HEK293 (cell line): ENCODE results near the gene JAM3.

Source experiments
- ATF2 ChIP-seq: fragments of 450-650 bp; formaldehyde crosslinking; IDR thresholded peaks from 2 replicates; pipeline ENCODE4 v1.5.1; 2016; ENCODE audit warnings: missing biosample characterization, missing genetic modification characterization, low read depth
- CTCF ChIP-seq: fragments of 450-650 bp; formaldehyde crosslinking; IDR thresholded peaks from 2 replicates; pipeline ENCODE4 v1.5.1; 2016; ENCODE audit warnings: missing biosample characterization, missing genetic modification characterization
- KLF8 ChIP-seq: fragments of 450-650 bp; formaldehyde crosslinking; IDR thresholded peaks from 2 replicates; pipeline ENCODE4 v1.5.1; 2016; ENCODE audit warnings: missing biosample characterization, missing genetic modification characterization
- PBX3 ChIP-seq: sonication (generic); formaldehyde crosslinking; IDR thresholded peaks from 2 replicates; pipeline ENCODE4 v1.8.1; 2022; ENCODE audit warnings: mild to moderate bottlenecking, moderate library complexity, missing genetic modification reagents
- SETDB1 ChIP-seq: IDR thresholded peaks from one replicate; pipeline ENCODE4 v1.6.1; 2017; ENCODE audit warnings: mild to moderate bottlenecking, low read length, moderate library complexity, mixed read lengths; ENCODE audit not compliant: insufficient read length
- TCF7L2 ChIP-seq: IDR thresholded peaks from 2 replicates; pipeline ENCODE4 v1.6.1; 2011; ENCODE audit warnings: low read depth, mild to moderate bottlenecking, inconsistent platforms, low read length, moderate library complexity, borderline replicate concordance
- TSHZ1 ChIP-seq: fragments of 450-650 bp; formaldehyde crosslinking; IDR thresholded peaks from 2 replicates; pipeline ENCODE4 v1.5.1; 2016; ENCODE audit warnings: missing biosample characterization, missing genetic modification characterization, borderline replicate concordance
- ZBTB26 ChIP-seq: fragments of 450-650 bp; formaldehyde crosslinking; optimal IDR thresholded peaks from 2 replicates; pipeline ENCODE3; 2016; ENCODE audit warnings: missing biosample characterization, mild to moderate bottlenecking, missing genetic modification characterization
- ZBTB7A ChIP-seq: fragments of 450-650 bp; formaldehyde crosslinking; IDR thresholded peaks from 2 replicates; pipeline ENCODE4 v1.5.1; 2016; ENCODE audit warnings: low read depth, missing biosample characterization, missing genetic modification characterization

- TF ChIP-seq PBX3 (CRISPR knock-in tag) (no peak), ZBTB7A (no peak), CTCF (tag by site-specific recombination) (no peak), ZBTB26 (no peak), SETDB1 (no peak), KLF8 (no peak), TSHZ1 (tag by site-specific recombination) (no peak), ATF2 (tag by site-specific recombination) (no peak), TCF7L2 (no peak)
Observed at GRCh38 chr11:134171951-134172350, 103.1 kb downstream of the JAM3 start.
